Measurements from ENCODE around the gene ZCCHC24. TPM values are rescaled to one million over a fixed set of nuclear protein-coding genes. Genes with fewer than 3 reads are reported as not detected.

The ZCCHC24 gene
- total RNA-seq, 1 donor from 2014 or later, result 180 TPM

GRCh38 chr10:79397575-79398303, 47.7 kb downstream of the ZCCHC24 start:
- TF ChIP-seq CTCF (IDR thresholded peaks at IDR 0.05), result no peak
- Histone ChIP-seq H3K4me1 (peaks cover 38 to 57% of the 10 kb centered on the region in 2 donors), H3K27me3 (no peaks in the 10 kb centered on the region), H3K27ac (peak overlapping the region; percentile 87 to 88), H3K9me3 (no peaks in the 10 kb centered on the region), H3K36me3 (peaks cover 11 to 18% of the 10 kb centered on the region in 2 donors), H3K4me3 (no peak overlapping the region)
- no peak for DNase-seq (ENCODE audit: low spot score in 2 of 2)
- intact Hi-C loops (cut with DNase I), result no loop called here

- Histone ChIP-seq H3K27me3 (no peaks in the 10 kb centered on the region), H3K9me3 (no peaks in the 10 kb centered on the region), H3K27ac (peak overlapping the region; percentile 87 to 88), H3K36me3 (peaks cover 14 to 18% of the 10 kb centered on the region in 2 donors), H3K4me1 (peaks cover 37 to 50% of the 10 kb centered on the region in 2 donors), H3K4me3 (no peak overlapping the region)
- intact Hi-C loops (cut with DNase I), result no loop called here
- no peak for TF ChIP-seq CTCF (IDR thresholded peaks at IDR 0.05)
- DNase-seq (ENCODE audit: low spot score in 2 of 2), result no peak
Measured at GRCh38 chr10:79397051-79397450, 48.4 kb downstream of the ZCCHC24 start.

- DNase-seq (ENCODE audit: low spot score in 2 of 2), result no peak
- no peak for TF ChIP-seq CTCF (IDR thresholded peaks at IDR 0.05)
- Histone ChIP-seq H3K9me3 (no peaks in the 10 kb centered on the region), H3K4me3 (no peak overlapping the region), H3K4me1 (peaks cover 37 to 45% of the 10 kb centered on the region in 2 donors), H3K27ac (peak overlapping the region in 1 of 2 donors; percentile 12), H3K27me3 (no peaks in the 10 kb centered on the region), H3K36me3 (peaks cover 14 to 18% of the 10 kb centered on the region in 2 donors)
- intact Hi-C loops (cut with DNase I), result no loop called here
Measured at GRCh38 chr10:79396520-79396919, 48.9 kb downstream of the ZCCHC24 start.

GRCh38 chr10:79394664-79395063, 50.8 kb downstream of the ZCCHC24 start:
- no peak for TF ChIP-seq CTCF (IDR thresholded peaks at IDR 0.05)
- H3K4me1 ChIP-seq, result peaks cover 20 to 28% of the 10 kb centered on the region in 2 donors
- H3K27ac ChIP-seq, result no peak overlapping the region
- intact Hi-C loops (cut with DNase I), result no loop called here
- peaks cover 25 to 27% of the 10 kb centered on the region in 2 donors for H3K36me3 ChIP-seq
- no peak overlapping the region for H3K4me3 ChIP-seq
- no peaks in the 10 kb centered on the region for H3K9me3 ChIP-seq
- no peak for DNase-seq (ENCODE audit: low spot score in 2 of 2)
- H3K27me3 ChIP-seq, result no peaks in the 10 kb centered on the region

- H3K27me3 ChIP-seq, result no peaks in the 10 kb centered on the region
- H3K27ac ChIP-seq, result no peak overlapping the region
- TF ChIP-seq CTCF (IDR thresholded peaks at IDR 0.05), result no peak
- H3K9me3 ChIP-seq, result no peaks in the 10 kb centered on the region
- peak in 1 of 2 donors; percentile 56 for DNase-seq (ENCODE audit: low spot score in 2 of 2)
- H3K4me1 ChIP-seq, result peaks cover 17 to 24% of the 10 kb centered on the region in 2 donors
- peaks cover 27 to 28% of the 10 kb centered on the region in 2 donors for H3K36me3 ChIP-seq
- intact Hi-C loops (cut with DNase I), result no loop called here
- H3K4me3 ChIP-seq, result no peak overlapping the region
Measured at GRCh38 chr10:79393924-79394610, 51.4 kb downstream of the ZCCHC24 start.

Measured in ascending aorta (tissue), 2 donors.